IMR-90 (cell line): Measurements from ENCODE around the gene RNF4.

Experiments
- CEBPB ChIP-seq: IDR thresholded peaks from 2 replicates; pipeline ENCODE4 v1.6.1; 2012; ENCODE audit warnings: low read depth, low read length, improper control_type of control experiment
- CHD1 ChIP-seq: IDR thresholded peaks from 2 replicates; pipeline ENCODE4 v1.6.1; 2012; ENCODE audit warnings: low read depth, low read length, improper control_type of control experiment
- POLR2A ChIP-seq: IDR thresholded peaks from 2 replicates; pipeline ENCODE4 v1.6.1; 2012; ENCODE audit warnings: mild to moderate bottlenecking, low read depth, low read length
- TF ChIP-seq, protein P1 (sequence below): conservative IDR thresholded peaks from 2 replicates; pipeline ENCODE4 v1.5.1; 2012; ENCODE audit warnings: mild to moderate bottlenecking, low read depth, low read length, improper control_type of control experiment
- TF ChIP-seq, protein P2 (sequence below): fragments of 150-350 bp; IDR thresholded peaks from 2 replicates; pipeline ENCODE4 v1.6.1; 2017; ENCODE audit warnings: mild to moderate bottlenecking, antibody characterized with exemption, low read length, low read depth

DNA sequence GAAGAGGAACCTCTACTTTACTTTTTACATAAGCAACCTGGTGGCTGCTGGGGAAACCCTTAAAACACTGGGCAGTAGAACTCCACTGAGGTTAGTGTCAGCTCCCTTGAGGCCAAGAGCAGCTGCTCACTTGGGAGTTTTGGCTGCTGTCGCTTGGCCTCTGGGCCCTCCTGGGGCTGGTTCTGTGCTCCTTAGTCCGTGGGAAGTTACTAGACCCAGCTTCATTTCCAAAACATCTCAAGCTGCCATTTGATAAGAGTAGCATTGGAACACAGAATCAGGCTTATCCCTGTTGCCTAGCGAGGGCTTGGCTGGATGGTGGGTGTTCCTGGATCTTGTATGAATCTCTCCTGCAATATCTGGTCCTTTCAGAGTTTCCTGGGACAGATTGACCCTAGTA, 26.1 kb downstream of the RNF4 start:
- TF ChIP-seq, protein P1, sequence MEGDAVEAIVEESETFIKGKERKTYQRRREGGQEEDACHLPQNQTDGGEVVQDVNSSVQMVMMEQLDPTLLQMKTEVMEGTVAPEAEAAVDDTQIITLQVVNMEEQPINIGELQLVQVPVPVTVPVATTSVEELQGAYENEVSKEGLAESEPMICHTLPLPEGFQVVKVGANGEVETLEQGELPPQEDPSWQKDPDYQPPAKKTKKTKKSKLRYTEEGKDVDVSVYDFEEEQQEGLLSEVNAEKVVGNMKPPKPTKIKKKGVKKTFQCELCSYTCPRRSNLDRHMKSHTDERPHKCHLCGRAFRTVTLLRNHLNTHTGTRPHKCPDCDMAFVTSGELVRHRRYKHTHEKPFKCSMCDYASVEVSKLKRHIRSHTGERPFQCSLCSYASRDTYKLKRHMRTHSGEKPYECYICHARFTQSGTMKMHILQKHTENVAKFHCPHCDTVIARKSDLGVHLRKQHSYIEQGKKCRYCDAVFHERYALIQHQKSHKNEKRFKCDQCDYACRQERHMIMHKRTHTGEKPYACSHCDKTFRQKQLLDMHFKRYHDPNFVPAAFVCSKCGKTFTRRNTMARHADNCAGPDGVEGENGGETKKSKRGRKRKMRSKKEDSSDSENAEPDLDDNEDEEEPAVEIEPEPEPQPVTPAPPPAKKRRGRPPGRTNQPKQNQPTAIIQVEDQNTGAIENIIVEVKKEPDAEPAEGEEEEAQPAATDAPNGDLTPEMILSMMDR, result no peak
- no peak for TF ChIP-seq POLR2A
- no peak for TF ChIP-seq CHD1
- TF ChIP-seq CEBPB, result no peak
- TF ChIP-seq, protein P2, sequence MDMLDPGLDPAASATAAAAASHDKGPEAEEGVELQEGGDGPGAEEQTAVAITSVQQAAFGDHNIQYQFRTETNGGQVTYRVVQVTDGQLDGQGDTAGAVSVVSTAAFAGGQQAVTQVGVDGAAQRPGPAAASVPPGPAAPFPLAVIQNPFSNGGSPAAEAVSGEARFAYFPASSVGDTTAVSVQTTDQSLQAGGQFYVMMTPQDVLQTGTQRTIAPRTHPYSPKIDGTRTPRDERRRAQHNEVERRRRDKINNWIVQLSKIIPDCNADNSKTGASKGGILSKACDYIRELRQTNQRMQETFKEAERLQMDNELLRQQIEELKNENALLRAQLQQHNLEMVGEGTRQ, result no peak
